ENCODE results near the gene COL8A1.

COL8A1 gene

GRCh38 chr3:99659032-99659431 lies 20.6 kb downstream of the COL8A1 start:
- Histone ChIP-seq H3K36me3 (ENCODE audit: control insufficient read depth, insufficient read depth, low read length) (no peaks in the 10 kb centered on the region), H3K27me3 (ENCODE audit: control insufficient read depth, insufficient read depth, low read length) (no peaks in the 10 kb centered on the region), H3K4me1 (ENCODE audit: control insufficient read depth, insufficient read depth, low read length) (peaks cover 7% of the 10 kb centered on the region), H3K9ac (ENCODE audit: low read depth, low read length) (no peak overlapping the region), H3K4me3 (ENCODE audit: low read depth, low read length) (no peak overlapping the region), H3K9me3 (ENCODE audit: control insufficient read depth, insufficient read depth, low read length) (no peaks in the 10 kb centered on the region)

GRCh38 chr3:99659951-99660350 lies 21.6 kb downstream of the COL8A1 start:
- Histone ChIP-seq H3K4me3 (ENCODE audit: low read depth, low read length) (no peak overlapping the region), H3K36me3 (ENCODE audit: control insufficient read depth, insufficient read depth, low read length) (no peaks in the 10 kb centered on the region), H3K4me1 (ENCODE audit: control insufficient read depth, insufficient read depth, low read length) (peaks cover 7% of the 10 kb centered on the region), H3K9ac (ENCODE audit: low read depth, low read length) (no peak overlapping the region), H3K9me3 (ENCODE audit: control insufficient read depth, insufficient read depth, low read length) (no peaks in the 10 kb centered on the region), H3K27me3 (ENCODE audit: control insufficient read depth, insufficient read depth, low read length) (no peaks in the 10 kb centered on the region)

GRCh38 chr3:99662838-99663570 lies 24.6 kb downstream of the COL8A1 start:
- no peak overlapping the region for H3K4me3 ChIP-seq (ENCODE audit: low read depth, low read length)
- no peaks in the 10 kb centered on the region for H3K9me3 ChIP-seq (ENCODE audit: control insufficient read depth, insufficient read depth, low read length)
- H3K36me3 ChIP-seq (ENCODE audit: control insufficient read depth, insufficient read depth, low read length) = no peaks in the 10 kb centered on the region
- peaks cover 7% of the 10 kb centered on the region for H3K4me1 ChIP-seq (ENCODE audit: control insufficient read depth, insufficient read depth, low read length)
- H3K9ac ChIP-seq (ENCODE audit: low read depth, low read length) = no peak overlapping the region
- no peaks in the 10 kb centered on the region for H3K27me3 ChIP-seq (ENCODE audit: control insufficient read depth, insufficient read depth, low read length)

GRCh38 chr3:99663977-99664376 lies 25.6 kb downstream of the COL8A1 start:
- no peaks in the 10 kb centered on the region for H3K36me3 ChIP-seq (ENCODE audit: control insufficient read depth, insufficient read depth, low read length)

GRCh38 chr3:99665017-99665416 lies 26.6 kb downstream of the COL8A1 start:
- H3K27me3 ChIP-seq (ENCODE audit: control insufficient read depth, insufficient read depth, low read length) = no peaks in the 10 kb centered on the region
- H3K4me3 ChIP-seq (ENCODE audit: low read depth, low read length) = no peak overlapping the region
- H3K36me3 ChIP-seq (ENCODE audit: control insufficient read depth, insufficient read depth, low read length) = no peaks in the 10 kb centered on the region
- no peaks in the 10 kb centered on the region for H3K9me3 ChIP-seq (ENCODE audit: control insufficient read depth, insufficient read depth, low read length)
- H3K4me1 ChIP-seq (ENCODE audit: control insufficient read depth, insufficient read depth, low read length) = peaks cover 7% of the 10 kb centered on the region
- H3K9ac ChIP-seq (ENCODE audit: low read depth, low read length) = no peak overlapping the region

More at GRCh38 chr3:99663977-99664376, 25.6 kb downstream of the COL8A1 start:
- Histone ChIP-seq H3K27me3 (ENCODE audit: control insufficient read depth, insufficient read depth, low read length) (no peaks in the 10 kb centered on the region), H3K9me3 (ENCODE audit: control insufficient read depth, insufficient read depth, low read length) (no peaks in the 10 kb centered on the region), H3K9ac (ENCODE audit: low read depth, low read length) (no peak overlapping the region), H3K4me1 (ENCODE audit: control insufficient read depth, insufficient read depth, low read length) (peaks cover 7% of the 10 kb centered on the region), H3K4me3 (ENCODE audit: low read depth, low read length) (no peak overlapping the region)

- Histone ChIP-seq H3K9me3 (ENCODE audit: control insufficient read depth, insufficient read depth, low read length) (no peaks in the 10 kb centered on the region), H3K36me3 (ENCODE audit: control insufficient read depth, insufficient read depth, low read length) (no peaks in the 10 kb centered on the region), H3K4me3 (ENCODE audit: low read depth, low read length) (no peak overlapping the region), H3K4me1 (ENCODE audit: control insufficient read depth, insufficient read depth, low read length) (peaks cover 7% of the 10 kb centered on the region), H3K9ac (ENCODE audit: low read depth, low read length) (no peak overlapping the region), H3K27me3 (ENCODE audit: control insufficient read depth, insufficient read depth, low read length) (no peaks in the 10 kb centered on the region)
Observed at GRCh38 chr3:99666201-99666600, 27.8 kb downstream of the COL8A1 start.

- no peaks in the 10 kb centered on the region for H3K27me3 ChIP-seq (ENCODE audit: control insufficient read depth, insufficient read depth, low read length)
- no peaks in the 10 kb centered on the region for H3K36me3 ChIP-seq (ENCODE audit: control insufficient read depth, insufficient read depth, low read length)
- H3K9ac ChIP-seq (ENCODE audit: low read depth, low read length) = no peak overlapping the region
- no peaks in the 10 kb centered on the region for H3K9me3 ChIP-seq (ENCODE audit: control insufficient read depth, insufficient read depth, low read length)
- peaks cover 7% of the 10 kb centered on the region for H3K4me1 ChIP-seq (ENCODE audit: control insufficient read depth, insufficient read depth, low read length)
- no peak overlapping the region for H3K4me3 ChIP-seq (ENCODE audit: low read depth, low read length)
Observed at GRCh38 chr3:99668044-99668443, 29.6 kb downstream of the COL8A1 start.

- Histone ChIP-seq H3K9me3 (ENCODE audit: control insufficient read depth, insufficient read depth, low read length) (no peaks in the 10 kb centered on the region), H3K9ac (ENCODE audit: low read depth, low read length) (no peak overlapping the region), H3K36me3 (ENCODE audit: control insufficient read depth, insufficient read depth, low read length) (no peaks in the 10 kb centered on the region), H3K4me1 (ENCODE audit: control insufficient read depth, insufficient read depth, low read length) (no peaks in the 10 kb centered on the region), H3K4me3 (ENCODE audit: low read depth, low read length) (no peak overlapping the region), H3K27me3 (ENCODE audit: control insufficient read depth, insufficient read depth, low read length) (no peaks in the 10 kb centered on the region)
Observed at GRCh38 chr3:99669879-99670555, 31.6 kb downstream of the COL8A1 start.

- Histone ChIP-seq H3K36me3 (ENCODE audit: control insufficient read depth, insufficient read depth, low read length) (no peaks in the 10 kb centered on the region), H3K4me1 (ENCODE audit: control insufficient read depth, insufficient read depth, low read length) (no peaks in the 10 kb centered on the region), H3K9me3 (ENCODE audit: control insufficient read depth, insufficient read depth, low read length) (no peaks in the 10 kb centered on the region), H3K4me3 (ENCODE audit: low read depth, low read length) (no peak overlapping the region), H3K9ac (ENCODE audit: low read depth, low read length) (no peak overlapping the region), H3K27me3 (ENCODE audit: control insufficient read depth, insufficient read depth, low read length) (no peaks in the 10 kb centered on the region)
Observed at GRCh38 chr3:99670556-99670950, 32.2 kb downstream of the COL8A1 start.

- no peaks in the 10 kb centered on the region for H3K36me3 ChIP-seq (ENCODE audit: control insufficient read depth, insufficient read depth, low read length)
- no peaks in the 10 kb centered on the region for H3K27me3 ChIP-seq (ENCODE audit: control insufficient read depth, insufficient read depth, low read length)
- H3K9me3 ChIP-seq (ENCODE audit: control insufficient read depth, insufficient read depth, low read length) = no peaks in the 10 kb centered on the region
- H3K4me1 ChIP-seq (ENCODE audit: control insufficient read depth, insufficient read depth, low read length) = no peaks in the 10 kb centered on the region
- no peak overlapping the region for H3K4me3 ChIP-seq (ENCODE audit: low read depth, low read length)
- no peak overlapping the region for H3K9ac ChIP-seq (ENCODE audit: low read depth, low read length)
Observed at GRCh38 chr3:99674086-99674789, 35.8 kb downstream of the COL8A1 start.

GRCh38 chr3:99678023-99678422 lies 39.6 kb downstream of the COL8A1 start:
- H3K9ac ChIP-seq (ENCODE audit: low read depth, low read length) = no peak overlapping the region
- no peaks in the 10 kb centered on the region for H3K9me3 ChIP-seq (ENCODE audit: control insufficient read depth, insufficient read depth, low read length)
- H3K4me1 ChIP-seq (ENCODE audit: control insufficient read depth, insufficient read depth, low read length) = no peaks in the 10 kb centered on the region
- H3K36me3 ChIP-seq (ENCODE audit: control insufficient read depth, insufficient read depth, low read length) = no peaks in the 10 kb centered on the region
- H3K27me3 ChIP-seq (ENCODE audit: control insufficient read depth, insufficient read depth, low read length) = no peaks in the 10 kb centered on the region
- no peak overlapping the region for H3K4me3 ChIP-seq (ENCODE audit: low read depth, low read length)

- no peak overlapping the region for H3K4me3 ChIP-seq (ENCODE audit: low read depth, low read length)
- H3K36me3 ChIP-seq (ENCODE audit: control insufficient read depth, insufficient read depth, low read length) = no peaks in the 10 kb centered on the region
- H3K9me3 ChIP-seq (ENCODE audit: control insufficient read depth, insufficient read depth, low read length) = no peaks in the 10 kb centered on the region
- no peak overlapping the region for H3K9ac ChIP-seq (ENCODE audit: low read depth, low read length)
- H3K4me1 ChIP-seq (ENCODE audit: control insufficient read depth, insufficient read depth, low read length) = no peaks in the 10 kb centered on the region
- H3K27me3 ChIP-seq (ENCODE audit: control insufficient read depth, insufficient read depth, low read length) = no peaks in the 10 kb centered on the region
Observed at GRCh38 chr3:99678896-99679295, 40.5 kb downstream of the COL8A1 start.

Data from iPS-15b (cell line).